Activated CD8-positive, alpha-beta memory T cell treated with anti-CD3 and anti-CD28 coated beads for 4 hours (primary cell): ENCODE results near the gene PYHIN1.
"Not testable (repeated sequence)": the region's sequence is repeated elsewhere in the genome, so short reads cannot be mapped to it uniquely, and the experiment has no call there.

Experiments used
- DNase-seq, 2 donors: peaks; one replicate each; pipeline ENCODE4 v3.0.0-alpha.2; 2020; ENCODE audit warnings: low read depth in 2 of 2

PYHIN1 gene

GRCh38 chr1:158979229-158979628 is 47.9 kb downstream of the PYHIN1 start:
- DNase-seq = no peak

DNA sequence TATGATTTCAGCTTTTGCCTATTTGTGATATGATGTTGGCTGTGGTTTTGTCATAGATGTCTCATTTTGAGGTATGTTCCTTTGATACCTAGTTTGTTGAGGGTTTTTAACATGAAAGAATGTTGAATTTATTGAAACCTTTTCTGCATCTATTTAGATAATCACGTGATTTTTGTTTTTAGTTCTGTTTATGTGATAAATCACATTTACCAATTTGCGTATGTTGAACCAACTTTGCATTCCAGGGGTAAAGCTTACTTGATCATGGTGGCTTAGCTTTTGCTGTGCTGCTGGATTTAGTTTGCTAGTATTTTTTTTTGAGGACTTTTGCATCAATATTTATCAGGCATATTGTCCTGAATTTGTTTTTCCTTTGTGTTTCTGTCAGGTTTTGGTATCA is 51.9 kb downstream of the PYHIN1 start:
- no peak for DNase-seq

- DNase-seq = no peak
Measured at GRCh38 chr1:158984386-158984785, 53.0 kb downstream of the PYHIN1 start.

DNA sequence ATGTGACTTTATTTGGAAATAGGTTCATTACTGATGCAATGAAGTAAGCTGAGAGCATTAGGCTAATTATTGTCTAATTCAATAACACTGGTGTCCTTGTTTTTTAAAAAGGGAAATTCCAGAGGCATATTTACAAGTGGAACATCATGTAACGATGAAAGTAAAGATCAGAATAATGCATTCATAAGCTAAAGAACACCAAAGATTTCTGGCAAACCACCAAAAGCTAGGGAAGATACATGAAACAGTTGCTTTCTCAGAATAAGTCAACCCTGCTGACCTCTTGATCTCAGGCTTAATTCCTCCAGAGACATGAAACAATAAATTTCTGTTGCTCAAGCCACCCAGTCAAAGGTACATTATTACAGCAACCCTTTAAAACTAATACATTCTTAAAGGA is 58.1 kb downstream of the PYHIN1 start:
- DNase-seq = no peak

- DNase-seq = no peak
Measured at GRCh38 chr1:158992787-158993312, 61.5 kb downstream of the PYHIN1 start.

DNA sequence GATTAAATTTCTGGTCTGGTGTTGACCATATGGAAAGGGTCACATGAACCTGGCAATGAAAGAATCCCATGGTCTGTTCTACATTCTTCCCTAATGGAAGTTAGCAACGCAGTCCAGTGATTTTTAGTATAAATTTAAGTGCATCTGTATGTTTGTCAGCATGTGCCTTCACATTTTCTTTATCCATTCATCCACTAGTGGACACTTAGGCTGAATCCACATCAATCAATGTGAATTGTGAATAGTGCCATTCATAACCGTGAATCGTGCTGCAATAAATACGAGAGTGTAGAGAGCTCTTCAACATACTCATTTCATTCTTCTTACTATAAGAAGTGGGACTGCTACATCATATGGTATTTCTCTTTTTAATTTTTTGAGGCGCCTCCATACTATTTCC is 65.6 kb downstream of the PYHIN1 start:
- DNase-seq = no peak

GRCh38 chr1:158998037-158998780 is 66.9 kb downstream of the PYHIN1 start:
- DNase-seq = no peak

- no peak for DNase-seq
Measured at GRCh38 chr1:158998781-158999161, 67.4 kb downstream of the PYHIN1 start.

DNA sequence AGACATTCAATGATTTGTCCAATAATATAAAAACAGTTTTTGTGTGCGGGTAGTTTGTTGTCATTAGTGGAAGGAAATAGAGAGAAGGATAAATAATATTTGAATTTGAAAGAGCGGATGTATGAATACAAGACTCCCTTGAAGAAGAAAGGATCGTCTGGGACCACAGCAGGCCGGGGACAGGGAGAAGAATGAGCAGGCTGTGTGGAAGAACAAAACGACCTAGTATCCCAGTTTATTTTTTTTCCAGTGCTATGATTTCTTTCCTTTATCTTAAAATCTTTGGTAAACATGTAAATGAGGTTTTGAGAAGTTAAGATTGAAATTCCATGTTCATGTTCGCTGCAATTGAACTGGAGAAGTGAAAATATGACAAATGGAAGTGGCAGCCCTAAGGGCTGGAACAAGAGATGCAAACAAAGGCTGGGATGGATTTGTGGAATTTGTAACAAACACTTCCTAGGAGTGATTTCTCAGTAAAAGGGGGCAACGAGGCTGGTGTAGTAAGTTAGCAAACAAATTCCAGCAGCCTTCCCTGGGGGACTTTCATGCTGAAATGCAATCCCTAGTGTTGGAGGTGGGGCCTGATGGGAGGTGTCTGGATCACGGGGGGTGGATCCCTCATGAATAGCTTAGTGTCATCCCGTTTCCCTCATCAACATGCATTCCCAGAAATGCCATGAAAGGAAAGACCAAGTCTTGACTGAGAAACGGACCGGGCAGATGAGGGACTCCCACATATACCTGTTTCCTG is 68.1 kb downstream of the PYHIN1 start:
- DNase-seq = no peak

DNA sequence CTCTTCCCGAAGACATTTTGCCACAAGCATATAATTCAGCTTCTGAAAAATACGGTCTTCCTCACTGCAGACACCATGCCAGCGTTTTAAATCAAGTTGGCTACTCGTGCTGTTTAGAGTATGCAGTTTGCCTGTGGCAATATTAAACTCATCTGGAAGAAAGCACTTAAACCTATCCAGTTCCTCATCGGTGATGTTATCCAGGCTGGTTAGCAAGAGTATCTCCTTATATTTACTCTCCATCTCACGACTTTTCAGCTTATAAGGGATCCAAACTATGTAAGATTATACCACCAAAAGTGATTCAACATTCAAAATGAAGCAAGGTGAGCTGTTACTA is 68.7 kb downstream of the PYHIN1 start:
- no peak for DNase-seq

GRCh38 chr1:159000625-159001024 is 69.3 kb downstream of the PYHIN1 start:
- no peak for DNase-seq

DNA sequence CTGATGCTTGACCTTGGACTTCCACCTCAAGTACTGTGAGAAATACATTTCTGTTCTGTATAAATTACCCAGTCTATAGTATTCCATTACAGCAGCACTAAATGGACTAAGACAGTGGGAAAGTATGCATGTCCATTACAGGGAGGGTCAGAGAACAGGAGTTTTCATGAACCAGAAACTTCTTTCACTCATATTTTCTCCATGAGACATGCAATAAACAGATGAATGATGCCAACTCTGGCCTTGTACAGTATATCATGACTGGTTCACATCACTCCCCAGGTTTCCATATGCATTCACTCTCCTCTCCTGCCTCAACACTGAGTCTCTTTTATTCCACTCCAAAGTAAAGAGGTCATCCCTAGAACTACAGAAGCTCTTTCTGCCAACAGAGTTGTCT is 73.8 kb downstream of the PYHIN1 start:
- no peak for DNase-seq

DNA sequence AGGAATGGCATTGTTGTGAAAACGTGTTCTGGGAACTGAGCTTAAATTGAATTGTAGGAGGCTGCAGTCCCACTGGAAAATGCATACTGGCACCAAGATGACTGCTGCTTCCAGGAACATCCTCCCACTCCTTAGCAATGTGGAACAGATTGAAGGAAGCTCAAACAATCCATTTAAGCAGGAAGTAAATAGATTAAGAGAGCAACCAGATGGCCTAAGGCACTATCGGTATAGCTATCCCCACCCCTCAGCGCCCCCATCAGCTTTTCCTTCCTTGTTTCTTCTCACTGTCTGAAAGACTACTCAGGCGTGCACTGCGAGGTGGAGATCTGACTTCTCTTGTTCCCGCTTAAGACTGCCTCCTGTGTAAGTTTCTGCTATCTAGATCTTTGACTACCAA is 74.3 kb downstream of the PYHIN1 start:
- no peak for DNase-seq

DNA sequence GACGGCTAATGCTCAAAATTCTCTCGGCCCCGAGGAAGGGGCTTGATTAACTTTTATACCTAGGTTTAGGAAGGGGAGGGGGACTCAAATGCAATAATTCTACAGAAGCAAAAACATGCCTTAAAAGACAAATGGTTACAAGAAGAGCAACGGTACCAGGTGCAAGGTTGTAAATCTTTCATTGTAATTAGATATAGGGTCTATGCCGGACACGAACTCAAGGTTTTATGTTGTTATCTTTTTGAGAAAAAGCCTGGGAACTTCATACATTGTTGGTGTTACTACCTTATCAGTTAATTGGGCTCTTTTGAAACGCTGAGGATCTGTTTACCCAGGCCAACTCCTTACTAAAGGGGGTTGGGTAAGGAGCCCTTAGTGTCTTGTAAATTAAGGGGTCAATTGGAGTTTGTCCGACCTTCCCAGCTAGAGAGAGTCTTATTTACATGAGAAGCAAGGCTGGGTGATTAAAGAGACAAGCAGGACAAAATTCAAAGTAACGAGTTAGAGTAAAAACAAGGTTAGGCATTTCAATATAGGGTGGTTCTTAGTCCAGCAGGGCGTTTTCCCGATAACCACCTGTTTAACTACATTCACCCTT is 75.0 kb downstream of the PYHIN1 start:
- not testable (repeated sequence) for DNase-seq

DNA sequence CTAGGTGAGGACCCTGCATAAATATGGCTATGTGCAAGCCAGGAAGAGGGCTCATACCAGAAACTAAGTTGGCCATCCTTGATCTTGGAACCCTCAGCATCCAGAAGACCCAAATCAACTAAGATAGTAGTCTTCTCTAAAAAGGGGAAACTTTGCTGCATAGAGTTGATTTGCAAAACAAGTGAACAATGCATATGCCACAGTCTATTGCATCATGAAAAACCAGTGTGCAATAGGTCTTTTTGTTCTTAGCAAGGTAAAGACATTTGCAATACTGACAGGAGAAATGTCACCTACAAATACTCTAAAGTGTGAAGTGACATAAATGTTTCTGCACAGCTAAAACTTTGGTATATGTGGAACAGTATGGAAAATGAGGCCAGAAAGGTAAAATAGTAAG is 76.4 kb downstream of the PYHIN1 start:
- no peak for DNase-seq

DNA sequence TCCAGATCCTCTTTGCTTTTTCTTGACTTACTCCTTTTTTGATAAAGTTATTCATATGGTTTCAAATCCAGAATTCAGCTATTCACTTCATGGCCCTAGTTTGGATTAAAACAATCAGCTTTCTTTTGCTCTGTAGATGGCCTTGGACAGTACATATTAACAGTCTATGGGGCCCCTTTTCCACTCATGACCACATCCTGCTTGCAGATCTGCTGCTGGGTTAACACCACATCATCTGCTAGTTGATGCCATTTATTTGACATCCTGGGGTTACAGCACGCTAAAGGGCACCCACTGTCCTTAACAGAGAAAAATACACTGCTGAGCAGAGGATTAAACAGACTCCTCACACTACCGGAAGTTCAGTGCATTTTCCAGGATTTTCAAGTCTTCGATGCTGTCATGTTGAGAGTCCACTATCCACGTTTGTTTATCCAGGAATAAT is 77.4 kb downstream of the PYHIN1 start:
- DNase-seq = peak; percentile 48 to 60

- no peak for DNase-seq
Measured at GRCh38 chr1:159009287-159009686, 77.9 kb downstream of the PYHIN1 start.

DNA sequence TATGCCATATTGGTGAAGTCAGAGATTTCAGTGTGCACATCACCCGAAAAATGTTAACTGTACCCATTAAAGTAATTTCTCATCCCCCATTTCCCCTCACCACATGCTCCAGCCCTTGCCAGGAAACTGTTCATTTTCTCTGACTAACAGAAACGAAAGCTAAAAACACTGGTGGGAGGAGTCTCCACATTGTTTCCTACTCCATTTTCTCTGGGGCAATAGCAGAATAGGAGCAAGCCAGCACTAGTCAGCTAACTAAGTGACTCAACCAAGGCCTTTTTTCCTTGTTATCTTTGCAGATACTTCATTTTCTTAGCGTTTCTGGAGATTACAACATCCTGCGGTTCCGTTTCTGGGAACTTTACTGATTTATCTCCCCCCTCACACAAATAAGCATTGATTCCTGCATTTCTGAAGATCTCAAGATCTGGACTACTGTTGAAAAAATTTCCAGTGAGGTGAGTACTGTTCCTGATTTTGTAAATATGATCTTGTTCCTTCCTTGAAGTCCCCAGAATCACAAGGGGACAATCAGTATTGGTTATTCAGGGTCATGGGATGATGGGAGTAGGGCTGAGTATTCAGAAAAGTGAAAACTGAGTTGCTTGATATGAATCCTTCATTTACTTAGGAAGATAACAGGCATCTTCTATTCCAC is 78.5 kb downstream of the PYHIN1 start, which contains the start of gene IFI16:
Gene IFI16 (plus strand): TSS at position 204 of the 658 bp plus-strand sequence. CDS start 4,774 bp downstream, outside the sequence.
- DNase-seq = peak in 1 of 2 donors; percentile 56

GRCh38 chr1:159010391-159010790 is 79.0 kb downstream of the PYHIN1 start:
- DNase-seq = no peak

DNA sequence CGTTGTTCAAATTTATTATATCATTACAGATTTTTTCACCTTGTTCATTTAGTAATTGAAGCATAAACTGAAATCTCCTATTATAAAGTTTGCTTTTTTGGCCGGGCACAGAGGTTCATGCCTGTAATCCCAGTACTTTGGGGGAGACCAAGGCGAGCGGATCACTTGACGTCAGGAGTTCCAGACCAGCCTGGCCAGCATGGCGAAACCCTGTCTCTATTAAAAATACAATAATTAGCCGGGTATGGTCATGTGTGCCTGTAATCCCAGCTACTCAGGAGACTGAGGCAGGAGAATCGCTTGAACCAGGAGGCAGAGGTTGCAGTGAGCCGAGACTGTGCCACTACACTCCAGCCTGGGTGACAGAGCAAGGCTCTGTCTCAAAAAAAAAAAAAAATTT is 79.6 kb downstream of the PYHIN1 start:
- not testable (repeated sequence) for DNase-seq

DNA sequence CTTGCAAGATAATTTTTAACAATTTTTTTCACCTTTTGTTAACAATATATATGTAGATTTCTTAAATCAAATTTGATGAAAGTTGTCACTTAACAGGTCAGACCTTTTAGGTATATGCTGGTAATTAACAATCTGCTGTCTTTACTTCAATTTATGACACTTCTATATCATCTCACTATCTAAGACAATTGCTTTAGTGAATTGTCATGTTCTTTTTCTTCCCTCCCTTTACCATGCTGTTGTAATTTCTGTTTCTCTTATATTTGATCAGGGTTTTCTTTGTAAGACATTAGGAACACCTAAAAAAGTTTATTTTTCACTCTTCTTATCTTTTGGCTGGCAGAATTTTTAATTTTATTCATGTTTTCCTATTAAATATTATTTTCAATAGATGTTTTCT is 80.4 kb downstream of the PYHIN1 start:
- DNase-seq = no peak

- peak in 1 of 2 donors; percentile 28 for DNase-seq
Measured at GRCh38 chr1:159012495-159012894, 81.1 kb downstream of the PYHIN1 start.
